A549 (cell line): ENCODE measurements around the gene CTNNA3. TPM values are rescaled to one million over a fixed set of nuclear protein-coding genes. Genes with fewer than 3 reads are reported as not detected.

ENCODE experiments used
- ATAC-seq, 2 experiments: fragments of 200-7000 bp in 1 of 2; fragments of >200 bp in 1 of 2; cut with Nextera tagmentation in 1 of 2; cut with Tn5 transposase in 1 of 2; 3 replicates each; pipeline versions ENCODE4 v1.8.0 to v1.9.1; 2018 to 2020; ENCODE audit warnings: mild to moderate bottlenecking in 1 of 2, moderate library complexity in 1 of 2
- CTCF ChIA-PET: fragments of 300-600 bp; sonication (Branson Sonifier 250); formaldehyde crosslinking; extraction: SDS; loops from one replicate; lab custom pipeline; 2021; ENCODE audit warnings: antibody characterized with exemption, inconsistent platforms; lab: Yijun Ruan, JAX
- POLR2A ChIA-PET: fragments of 350-600 bp; formaldehyde crosslinking; extraction: SDS; loops from one replicate; lab custom pipeline; 2021; ENCODE audit warnings: antibody characterized with exemption, inconsistent platforms; lab: Yijun Ruan, JAX
- DNase-seq, 2 experiments: peaks; one replicate each; pipeline versions ENCODE4 v3.0.0 to v3.0.0-alpha.2; 2011 to 2016; ENCODE audit warnings: low read depth in 1 of 2, low spot score in 1 of 2
- FAIRE-seq: peaks from 2 replicates; lab custom pipeline; 2011; peaks lifted over from hg19 to GRCh38; lab: Jason Lieb, UNC
- H3K27ac ChIP-seq, 2 experiments: fragments of >200 bp; sonication (Bioruptor Twin); formaldehyde crosslinking; 3 replicates each; pipeline ENCODE4 v1.5.1; 2016 to 2017
- H3K4me1 ChIP-seq: fragments of >200 bp; sonication (Bioruptor Twin); formaldehyde crosslinking; 3 replicates; pipeline ENCODE4 v1.6.1; 2016
- H3K4me2 ChIP-seq: fragments of >200 bp; sonication (Bioruptor Twin); formaldehyde crosslinking; 3 replicates; pipeline ENCODE4 v1.6.1; 2016
- H3K4me3 ChIP-seq: fragments of >200 bp; sonication (Bioruptor Twin); formaldehyde crosslinking; 3 replicates; pipeline ENCODE4 v1.5.1; 2016
- H3K9me3 ChIP-seq: fragments of >200 bp; sonication (Bioruptor Twin); formaldehyde crosslinking; 3 replicates; pipeline ENCODE4 v1.6.1; 2016
- ATOH8 ChIP-seq: fragments of 250-450 bp; sonication (Bioruptor Pico); IDR thresholded peaks from 2 replicates; pipeline ENCODE4 v1.5.0; 2020; ENCODE audit warnings: low read depth, mild to moderate bottlenecking, moderate library complexity
- BCL3 ChIP-seq: fragments of >200 bp; sonication (Bioruptor Twin); formaldehyde crosslinking; IDR thresholded peaks from 3 replicates; pipeline ENCODE4 v1.6.1; 2016
- CBX2 ChIP-seq: fragments of 200-600 bp; sonication (generic); IDR thresholded peaks from 2 replicates; pipeline ENCODE4 v1.6.1; 2016; ENCODE audit warnings: low read depth, mild to moderate bottlenecking, borderline replicate concordance
- CHD2 ChIP-seq: fragments of 150-350 bp; IDR thresholded peaks from 2 replicates; pipeline ENCODE4 v1.6.1; 2014; ENCODE audit warnings: low read length; ENCODE audit not compliant: partially characterized antibody
- CHD4 ChIP-seq: fragments of 200-600 bp; sonication (generic); IDR thresholded peaks from 2 replicates; pipeline ENCODE4 v1.6.1; 2016; ENCODE audit warnings: antibody characterized with exemption, mild to moderate bottlenecking, borderline replicate concordance
- EHMT2 ChIP-seq: fragments of 200-600 bp; sonication (generic); IDR thresholded peaks from 2 replicates; pipeline ENCODE4 v1.6.1; 2016; ENCODE audit warnings: antibody characterized with exemption, low read depth, mild to moderate bottlenecking, moderate library complexity
- ESRRA ChIP-seq: fragments of 150-350 bp; IDR thresholded peaks from 2 replicates; pipeline ENCODE4 v1.6.1; 2014; ENCODE audit warnings: mild to moderate bottlenecking, low read length, borderline replicate concordance
- FOSL2 ChIP-seq, 2 experiments: fragments of 450-650 bp in 1 of 2; fragments of >200 bp in 1 of 2; sonication (Bioruptor Twin) in 1 of 2; formaldehyde crosslinking; IDR thresholded peaks; 2 replicates each; pipeline versions ENCODE4 v1.5.0 to v1.6.1; 2016 to 2020; ENCODE audit warnings: mild to moderate bottlenecking in 1 of 2, moderate library complexity in 1 of 2
- HDAC2 ChIP-seq: fragments of 200-600 bp; sonication (generic); IDR thresholded peaks from 2 replicates; pipeline ENCODE4 v1.6.1; 2016
- HES2 ChIP-seq: fragments of >200 bp; sonication (Bioruptor Twin); formaldehyde crosslinking; IDR thresholded peaks from 2 replicates; pipeline ENCODE4 v1.6.1; 2016
- HEYL ChIP-seq: fragments of 250-450 bp; sonication (Bioruptor Pico); IDR thresholded peaks from 2 replicates; pipeline ENCODE4 v1.8.0; 2021; ENCODE audit warnings: mild to moderate bottlenecking, moderate library complexity
- HOXB13 ChIP-seq: fragments of 250-450 bp; sonication (Bioruptor Pico); IDR thresholded peaks from 2 replicates; pipeline ENCODE4 v1.5.0; 2020; ENCODE audit warnings: low read depth, mild to moderate bottlenecking, moderate library complexity
- KDM5A ChIP-seq: fragments of 200-600 bp; sonication (generic); IDR thresholded peaks from 2 replicates; pipeline ENCODE4 v1.6.1; 2016; ENCODE audit warnings: antibody characterized with exemption, mild to moderate bottlenecking
- NFE2L2 ChIP-seq: fragments of 150-350 bp; conservative IDR thresholded peaks from 2 replicates; pipeline ENCODE4 v1.6.1; 2014; ENCODE audit warnings: low read length
- NR3C1 ChIP-seq: fragments of >200 bp; sonication (Bioruptor Twin); formaldehyde crosslinking; IDR thresholded peaks from 3 replicates; pipeline ENCODE4 v1.6.1; 2017
- RAD21 ChIP-seq, 2 experiments: fragments of >200 bp in 1 of 2; sonication (Bioruptor Twin) in 1 of 2; formaldehyde crosslinking in 1 of 2; IDR thresholded peaks in 1 of 2; conservative IDR thresholded peaks in 1 of 2; 2 replicates in 1 of 2; 3 replicates in 1 of 2; pipeline ENCODE4 v1.6.1; 2012 to 2018; ENCODE audit warnings: inconsistent platforms in 1 of 2
- RCOR1 ChIP-seq: fragments of 150-350 bp; IDR thresholded peaks from 2 replicates; pipeline ENCODE4 v1.6.1; 2014; ENCODE audit warnings: antibody characterized with exemption, low read length, low read depth
- REST ChIP-seq: fragments of 200-600 bp; sonication (generic); IDR thresholded peaks from 2 replicates; pipeline ENCODE4 v1.6.1; 2016; ENCODE audit warnings: antibody characterized with exemption, mild to moderate bottlenecking, moderate library complexity
- RFX5 ChIP-seq: fragments of 450-650 bp; IDR thresholded peaks from 2 replicates; pipeline ENCODE4 v1.7.1; 2014; ENCODE audit warnings: antibody characterized with exemption, mild to moderate bottlenecking, moderate library complexity
- SREBF2 ChIP-seq: fragments of 450-650 bp; IDR thresholded peaks from 2 replicates; pipeline ENCODE4 v1.6.1; 2014; ENCODE audit warnings: mild to moderate bottlenecking, moderate library complexity
- TP53 ChIP-seq: fragments of 250-450 bp; sonication (Bioruptor Pico); IDR thresholded peaks from 2 replicates; pipeline ENCODE4 v1.5.0; 2021; ENCODE audit warnings: mild to moderate bottlenecking, moderate library complexity
- ZFP36 ChIP-seq: fragments of 450-650 bp; IDR thresholded peaks from 2 replicates; pipeline ENCODE4 v1.6.1; 2014; ENCODE audit warnings: borderline replicate concordance; ENCODE audit not compliant: partially characterized antibody
- ZSCAN20 ChIP-seq: fragments of 250-450 bp; sonication (Bioruptor Pico); IDR thresholded peaks from 2 replicates; pipeline ENCODE4 v1.8.0; 2022; ENCODE audit warnings: mild to moderate bottlenecking, moderate library complexity
- WGBS: methylation state at CpG from one replicate; pipeline ENCODE4 v1.1.6; 2017; ENCODE audit errors: missing lambda C conversion rate; 5-methylcytosine and 5-hydroxymethylcytosine counted together
- polyA plus RNA-seq, 4 experiments: library from polyadenylated mRNA; depleted of rRNA in 3 of 4; stranded (reverse); fragments of >200 nt; fragmentation: RNase III in 1 of 4; extraction: RNeasy Plus Mini Kit Qiagen cat#74134 plus additional on column Dnase treatment in 1 of 4; gene quantifications; 2 replicates in 3 of 4; 3 replicates in 1 of 4; pipeline ENCODE4 v1.2.3, GENCODE V29; 2011 to 2017

CTNNA3 gene
- polyA plus RNA-seq, 2 of the 4 experiments (the other 2 are of a cell fraction), result not detected

GRCh38 chr10:66964946-66965345 lies 731.0 kb downstream of the CTNNA3 start:
- no peak overlapping the region for H3K27ac ChIP-seq
- H3K4me2 ChIP-seq, result no peak overlapping the region
- ChIA-PET POLR2A (no interaction called here), CTCF (interaction anchor here (1.2 kb wide), 1 partner anchor 25 kb away, joined by 3 read pairs; no protein-coding TSS in a partner anchor)
- no peak for FAIRE-seq
- WGBS, result 5% methylated on average over 4 of the region's 4 CpGs
- no peaks in the 10 kb centered on the region for H3K4me1 ChIP-seq
- no peak for TF ChIP-seq EHMT2
- no peak for TF ChIP-seq ZSCAN20 (CRISPR knock-in tag)
- no peak overlapping the region for H3K4me3 ChIP-seq
- DNase-seq, result no peak
- no peaks in the 10 kb centered on the region for H3K9me3 ChIP-seq
- no peak for ATAC-seq

GRCh38 chr10:66958466-66958865 lies 737.5 kb downstream of the CTNNA3 start:
- TF ChIP-seq HOXB13, result no peak
- TF ChIP-seq CBX2, result no peak
- TF ChIP-seq ZSCAN20 (CRISPR knock-in tag), result no peak
- no peak for TF ChIP-seq NR3C1
- no peak for TF ChIP-seq BCL3
- no peak for TF ChIP-seq HDAC2
- no peak for TF ChIP-seq HES2
- TF ChIP-seq CHD2, result no peak
- TF ChIP-seq KDM5A, result no peak
- TF ChIP-seq SREBF2, result no peak
- TF ChIP-seq HEYL (CRISPR knock-in tag), result no peak
- no peak for TF ChIP-seq RFX5
- no peak for TF ChIP-seq ATOH8 (CRISPR knock-in tag)
- no peak for ATAC-seq
- DNase-seq, result no peak
- H3K4me3 ChIP-seq, result no peak overlapping the region
- H3K27ac ChIP-seq, result no peak overlapping the region
- 57% methylated on average over 2 of the region's 2 CpGs for WGBS
- ChIA-PET CTCF (no interaction called here), POLR2A (no interaction called here)
- H3K9me3 ChIP-seq, result no peaks in the 10 kb centered on the region
- H3K4me1 ChIP-seq, result no peaks in the 10 kb centered on the region
- FAIRE-seq, result no peak
- H3K4me2 ChIP-seq, result no peak overlapping the region

GRCh38 chr10:66951896-66952295 lies 744.1 kb downstream of the CTNNA3 start:
- no peak for ATAC-seq
- FAIRE-seq, result no peak
- Histone ChIP-seq H3K4me3 (no peak overlapping the region), H3K9me3 (no peaks in the 10 kb centered on the region), H3K27ac (no peak overlapping the region), H3K4me2 (no peak overlapping the region), H3K4me1 (no peaks in the 10 kb centered on the region)
- ChIA-PET POLR2A (no interaction called here), CTCF (interaction anchor here (0.7 kb wide), 1 partner anchor 15 kb away, joined by 3 read pairs; no protein-coding TSS in a partner anchor)
- no peak for DNase-seq
- 3% methylated on average over 2 of the region's 2 CpGs for WGBS
- no peak for TF ChIP-seq KDM5A
- no peak for TF ChIP-seq CBX2
- TF ChIP-seq HDAC2, result no peak
- no peak for TF ChIP-seq ZFP36
- no peak for TF ChIP-seq REST
- TF ChIP-seq TP53 (CRISPR knock-in tag), result no peak
- no peak for TF ChIP-seq RAD21 (conservative IDR thresholded peaks at IDR 0.05 in 1 of 2, IDR thresholded peaks at IDR 0.05 in 1 of 2)
- no peak for TF ChIP-seq RCOR1
- TF ChIP-seq ESRRA, result no peak
- no peak for TF ChIP-seq FOSL2 (IDR thresholded peaks at IDR 0.05)
- TF ChIP-seq FOSL2 (CRISPR knock-in tag; IDR thresholded peaks at IDR 0.05), result no peak
- no peak for TF ChIP-seq NFE2L2
- TF ChIP-seq CHD4, result no peak
- no peak for TF ChIP-seq ATOH8 (CRISPR knock-in tag)
